GM12878 (cell line): ENCODE results near the gene PUDP. TPM values are rescaled to one million over a fixed set of nuclear protein-coding genes. Genes with fewer than 3 reads are reported as not detected.

ENCODE experiments used
- ATAC-seq: fragments of 200-7000 bp; cut with Tn5 transposase; 3 replicates; pipeline ENCODE4 v1.9.1; 2020; ENCODE audit warnings: mild to moderate bottlenecking, moderate library complexity
- BruUV-seq: library from RNA; stranded (reverse); fragments of 400-500 nt; replicated peaks from 2 replicates; lab custom pipeline; 2021; lab: Mats Ljungman, UMichigan
- CTCF ChIA-PET: fragments of 300-600 bp; sonication (Branson Sonifier 250); formaldehyde crosslinking; extraction: SDS; loops from one replicate; lab custom pipeline; 2021; ENCODE audit warnings: inconsistent platforms; lab: Yijun Ruan, JAX
- POLR2A ChIA-PET: fragments of 350-600 bp; formaldehyde crosslinking; extraction: SDS; loops from one replicate; lab custom pipeline; 2021; ENCODE audit warnings: inconsistent platforms; lab: Charles Lee
- RAD21 ChIA-PET: fragments of 300-600 bp; sonication (Branson Sonifier 250); formaldehyde crosslinking; loops from one replicate; lab custom pipeline; 2023; ENCODE audit warnings: antibody characterized with exemption; ENCODE audit not compliant: unreplicated experiment; lab: Charles Lee
- SMC1A ChIA-PET: fragments of 300-600 bp; sonication (Branson Sonifier 250); formaldehyde crosslinking; loops from one replicate; lab custom pipeline; 2023; ENCODE audit not compliant: unreplicated experiment, uncharacterized antibody; lab: Charles Lee
- DNase-seq: peaks from one replicate; pipeline ENCODE4 v3.0.0-alpha.2; 2011; ENCODE audit warnings: low read depth, low spot score
- FAIRE-seq: peaks from 3 replicates; lab custom pipeline; 2011; peaks lifted over from hg19 to GRCh38; lab: Jason Lieb, UNC
- H2AFZ ChIP-seq: 2 replicates; pipeline ENCODE4 v1.6.0; 2011; ENCODE audit warnings: low read depth, low read length, control low read depth; ENCODE audit not compliant: control insufficient read depth
- H3K27ac ChIP-seq: 2 replicates; pipeline ENCODE4 v1.5.1; 2011; ENCODE audit warnings: control low read depth; ENCODE audit not compliant: control insufficient read depth, insufficient read depth
- H3K27me3 ChIP-seq, 2 experiments: replicated peaks in 1 of 2; 2 replicates each; pipeline versions ENCODE4 v1.6.0 to v1.6.1; 2011; ENCODE audit warnings: low read length in 1 of 2; ENCODE audit not compliant: control insufficient read depth in 2 of 2, insufficient read depth in 2 of 2
- H3K36me3 ChIP-seq, 2 experiments: 2 replicates each; pipeline ENCODE4 v1.5.1; 2011; ENCODE audit warnings: low read length in 1 of 2; ENCODE audit not compliant: control insufficient read depth in 2 of 2, insufficient read depth in 2 of 2
- H3K4me1 ChIP-seq: 2 replicates; pipeline ENCODE4 v1.6.1; 2011; ENCODE audit warnings: mild to moderate bottlenecking, low read length, moderate library complexity, mixed read lengths; ENCODE audit not compliant: control insufficient read depth, insufficient read depth
- H3K4me2 ChIP-seq: 2 replicates; pipeline ENCODE4 v1.6.0; 2011; ENCODE audit warnings: control low read depth; ENCODE audit not compliant: control insufficient read depth, insufficient read depth
- H3K4me3 ChIP-seq: fragments of 200-600 bp; sonication (generic); 2 replicates; pipeline ENCODE4 v1.5.1; 2016
- H3K79me2 ChIP-seq: 2 replicates; pipeline ENCODE4 v1.6.0; 2011; ENCODE audit warnings: low read length; ENCODE audit not compliant: control insufficient read depth, insufficient read depth
- H3K9ac ChIP-seq: 2 replicates; pipeline ENCODE4 v1.8.0; 2011; ENCODE audit warnings: low read length, control low read depth, mixed read lengths; ENCODE audit not compliant: control insufficient read depth, insufficient read depth
- H3K9me3 ChIP-seq: replicated peaks from 3 replicates; pipeline ENCODE4 v1.5.1; 2011; ENCODE audit warnings: mild to moderate bottlenecking, low read length; ENCODE audit not compliant: control insufficient read depth, insufficient read depth
- H4K20me1 ChIP-seq: 2 replicates; pipeline ENCODE4 v1.6.0; 2011; ENCODE audit not compliant: control insufficient read depth, insufficient read depth
- CEBPB ChIP-seq, 2 experiments: fragments of 150-350 bp in 1 of 2; IDR thresholded peaks; 2 replicates each; pipeline ENCODE4 v1.6.1; 2012 to 2014; ENCODE audit warnings: low read depth in 2 of 2, low read length in 2 of 2, borderline replicate concordance in 1 of 2, inconsistent platforms in 1 of 2
- DPF2 ChIP-seq: fragments of 450-650 bp; IDR thresholded peaks from 2 replicates; pipeline ENCODE4 v1.6.1; 2017; ENCODE audit warnings: mild to moderate bottlenecking
- EED ChIP-seq: sonication (generic); IDR thresholded peaks from 2 replicates; pipeline ENCODE4 v1.6.1; 2016; ENCODE audit warnings: antibody characterized with exemption, low read depth
- ETV6 ChIP-seq, 2 experiments: fragments of 450-650 bp in 1 of 2; IDR thresholded peaks in 1 of 2; conservative IDR thresholded peaks in 1 of 2; 2 replicates each; pipeline ENCODE4 v1.6.1; 2014; ENCODE audit warnings: antibody characterized with exemption in 1 of 2, borderline replicate concordance in 1 of 2, low read depth in 1 of 2, mild to moderate bottlenecking in 1 of 2, moderate library complexity in 1 of 2
- GATAD2B ChIP-seq: fragments of 450-650 bp; conservative IDR thresholded peaks from 2 replicates; pipeline ENCODE4 v1.6.1; 2017; ENCODE audit warnings: low read depth, mild to moderate bottlenecking, moderate library complexity
- IKZF1 ChIP-seq: fragments of 450-650 bp; conservative IDR thresholded peaks from 2 replicates; pipeline ENCODE4 v1.6.1; 2017; ENCODE audit warnings: antibody characterized with exemption, mild to moderate bottlenecking
- IKZF2 ChIP-seq, 2 experiments: fragments of 450-650 bp; IDR thresholded peaks; 2 replicates each; pipeline ENCODE4 v1.6.1; 2017; ENCODE audit warnings: mild to moderate bottlenecking in 2 of 2, moderate library complexity in 2 of 2
- MTA2 ChIP-seq: fragments of 450-650 bp; IDR thresholded peaks from 2 replicates; pipeline ENCODE4 v1.6.1; 2016; ENCODE audit warnings: low read depth, mild to moderate bottlenecking, moderate library complexity
- RAD21 ChIP-seq: IDR thresholded peaks from 2 replicates; pipeline ENCODE4 v1.6.1; 2011; ENCODE audit warnings: mild to moderate bottlenecking, low read depth, low read length, moderate library complexity; ENCODE audit not compliant: insufficient read depth
- SPI1 ChIP-seq: IDR thresholded peaks from 2 replicates; pipeline ENCODE4 v1.6.1; 2011; ENCODE audit warnings: low read depth, mild to moderate bottlenecking, low read length, moderate library complexity, borderline replicate concordance; ENCODE audit not compliant: insufficient read depth
- ZNF24 ChIP-seq: fragments of 450-650 bp; IDR thresholded peaks from 2 replicates; pipeline ENCODE4 v1.6.1; 2017; ENCODE audit warnings: antibody characterized with exemption, mild to moderate bottlenecking
- WGBS: methylation state at CpG from one replicate; pipeline ENCODE4 v1.1.6; 2016; ENCODE audit warnings: low lambda C conversion rate; ENCODE audit not compliant: insufficient replicate concordance, insufficient coverage; ENCODE audit errors: missing lambda C conversion rate; 5-methylcytosine and 5-hydroxymethylcytosine counted together
- in situ Hi-C: fragments of 300-500 bp; cut with MboI; formaldehyde crosslinking; loops from 9 replicates; pipeline ENCODE4 v1.14.3; 2018; ENCODE audit warnings: mixed read lengths
- intact Hi-C: fragments of 100-400 bp; cut with micrococcal nuclease; formaldehyde crosslinking; loops from one replicate; pipeline ENCODE4 v1.14.2; 2022; ENCODE audit not compliant: unreplicated experiment
- polyA plus RNA-seq, 11 experiments: library from polyadenylated mRNA; depleted of rRNA in 4 of 11; unstranded in 6 of 11; stranded (reverse) in 5 of 11; fragments of >200 nt; fragmentation: Nextera tagmentation in 4 of 11; fragmentation: Illumina TruSeq in 1 of 11; extraction: Ambion mirVana in 4 of 11; extraction: Trizol in 1 of 11; gene quantifications; 1 replicate in 1 of 11; 2 replicates in 10 of 11; pipeline versions ENCODE4 v1.2.1 to v1.2.3, GENCODE V29; 2011 to 2016; ENCODE audit warnings: inconsistent platforms in 2 of 11, missing spikeins in 2 of 11, low read depth in 1 of 11
- total RNA-seq, 4 experiments: library from RNA; depleted of rRNA in 3 of 4; stranded (reverse); fragments of >200 nt in 3 of 4; fragmentation: Illumina TruSeq in 1 of 4; extraction: Trizol in 1 of 4; gene quantifications; 2 replicates each; pipeline versions ENCODE4 v1.2.1 to v1.2.3, GENCODE V29; 2013 to 2021
- TF ChIP-seq, protein P1 (sequence below): fragments of 450-650 bp; IDR thresholded peaks from 2 replicates; pipeline ENCODE4 v1.6.1; 2017; ENCODE audit warnings: low read depth, mild to moderate bottlenecking, moderate library complexity
- TF ChIP-seq, protein P2 (sequence below): fragments of 450-650 bp; IDR thresholded peaks from 2 replicates; pipeline ENCODE4 v1.6.1; 2018; ENCODE audit warnings: borderline replicate concordance, mild to moderate bottlenecking; ENCODE audit not compliant: partially characterized antibody

Gene PUDP
- total and polyA plus RNA-seq, 10 of the 15 experiments (the other 5 are each of a cell fraction or from before 2014, with no cell fraction given) = 30.8 to 83.5 (median 61.7) TPM

- H3K27ac ChIP-seq = peak overlapping the region; percentile 6; the same call in 1 of the 2 replicates
- 90% methylated on average over 3 of the region's 3 CpGs for WGBS
- peaks cover 2 to 13% of the 10 kb centered on the region in 2 experiments for H3K36me3 ChIP-seq
- ChIA-PET CTCF (interaction anchor here (0.9 to 2.4 kb wide), 3 partner anchors 15 to 26 kb away, joined by 4 to 10 read pairs (median 5); no protein-coding TSS in a partner anchor), RAD21 (interaction anchor here (1.0 to 5.5 kb wide), 5 partner anchors 24 to 48 kb away, joined by 3 to 76 read pairs (median 16); no protein-coding TSS in a partner anchor), POLR2A (interaction anchor here (0.9 to 3.3 kb wide), 6 partner anchors 14 to 30 kb away, joined by 3 to 24 read pairs (median 8); no protein-coding TSS in a partner anchor)
- ATAC-seq (peak; percentile 54), DNase-seq (no peak)
- no TSS peak for BruUV-seq
- in situ Hi-C loops (loop anchor here (5.0 kb wide), 1 partner anchor 1069 kb away; no protein-coding TSS in a partner anchor), intact Hi-C loops (loop anchor here (1.0 to 10.0 kb wide), 3 partner anchors 24 to 231 kb away; partner anchors contain the start of gene PUDP)
- no peaks in the 10 kb centered on the region for H3K79me2 ChIP-seq
- H3K4me2 ChIP-seq = no peak overlapping the region
- no peaks in the 10 kb centered on the region for H3K27me3 ChIP-seq
- TF ChIP-seq, protein P1, sequence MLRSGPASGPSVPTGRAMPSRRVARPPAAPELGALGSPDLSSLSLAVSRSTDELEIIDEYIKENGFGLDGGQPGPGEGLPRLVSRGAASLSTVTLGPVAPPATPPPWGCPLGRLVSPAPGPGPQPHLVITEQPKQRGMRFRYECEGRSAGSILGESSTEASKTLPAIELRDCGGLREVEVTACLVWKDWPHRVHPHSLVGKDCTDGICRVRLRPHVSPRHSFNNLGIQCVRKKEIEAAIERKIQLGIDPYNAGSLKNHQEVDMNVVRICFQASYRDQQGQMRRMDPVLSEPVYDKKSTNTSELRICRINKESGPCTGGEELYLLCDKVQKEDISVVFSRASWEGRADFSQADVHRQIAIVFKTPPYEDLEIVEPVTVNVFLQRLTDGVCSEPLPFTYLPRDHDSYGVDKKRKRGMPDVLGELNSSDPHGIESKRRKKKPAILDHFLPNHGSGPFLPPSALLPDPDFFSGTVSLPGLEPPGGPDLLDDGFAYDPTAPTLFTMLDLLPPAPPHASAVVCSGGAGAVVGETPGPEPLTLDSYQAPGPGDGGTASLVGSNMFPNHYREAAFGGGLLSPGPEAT = peak; percentile 50; the same call in 1 of the 2 replicates
- TF ChIP-seq ETV6 (conservative IDR thresholded peaks at IDR 0.05 in 1 of 2, IDR thresholded peaks at IDR 0.05 in 1 of 2; ENCODE audit: borderline replicate concordance in 1 of 2, low read depth in 1 of 2) (peak in 1 of 2 experiments; percentile 37; a peak in 2 of 4 replicates), IKZF2 (IDR thresholded peaks at IDR 0.05) (peak; percentile 80 to 84), IKZF1 (peak; percentile 84), DPF2 (peak; percentile 69; the same call in 1 of the 2 replicates), ZNF24 (no peak), GATAD2B (0 out of 2 replicates have a peak, but pooled peaks have one; percentile 52), CEBPB (IDR thresholded peaks at IDR 0.05; ENCODE audit: borderline replicate concordance in 1 of 2, low read depth in 2 of 2, low read length in 2 of 2) (no peak), RAD21 (no peak), EED (peak; percentile 45; the same call in 1 of the 2 replicates), SPI1 (peak; percentile 76; the same call in 1 of the 2 replicates), MTA2 (peak; percentile 52; the same call in 1 of the 2 replicates)
- TF ChIP-seq, protein P2, sequence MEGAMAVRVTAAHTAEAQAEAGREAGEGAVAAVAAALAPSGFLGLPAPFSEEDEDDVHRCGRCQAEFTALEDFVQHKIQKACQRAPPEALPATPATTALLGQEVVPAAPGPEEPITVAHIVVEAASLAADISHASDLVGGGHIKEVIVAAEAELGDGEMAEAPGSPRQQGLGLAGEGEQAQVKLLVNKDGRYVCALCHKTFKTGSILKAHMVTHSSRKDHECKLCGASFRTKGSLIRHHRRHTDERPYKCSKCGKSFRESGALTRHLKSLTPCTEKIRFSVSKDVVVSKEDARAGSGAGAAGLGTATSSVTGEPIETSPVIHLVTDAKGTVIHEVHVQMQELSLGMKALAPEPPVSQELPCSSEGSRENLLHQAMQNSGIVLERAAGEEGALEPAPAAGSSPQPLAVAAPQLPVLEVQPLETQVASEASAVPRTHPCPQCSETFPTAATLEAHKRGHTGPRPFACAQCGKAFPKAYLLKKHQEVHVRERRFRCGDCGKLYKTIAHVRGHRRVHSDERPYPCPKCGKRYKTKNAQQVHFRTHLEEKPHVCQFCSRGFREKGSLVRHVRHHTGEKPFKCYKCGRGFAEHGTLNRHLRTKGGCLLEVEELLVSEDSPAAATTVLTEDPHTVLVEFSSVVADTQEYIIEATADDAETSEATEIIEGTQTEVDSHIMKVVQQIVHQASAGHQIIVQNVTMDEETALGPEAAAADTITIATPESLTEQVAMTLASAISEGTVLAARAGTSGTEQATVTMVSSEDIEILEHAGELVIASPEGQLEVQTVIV = no peak
- TF ChIP-seq, all 136 proteins: peak for 9
- SMC1A ChIA-PET = interaction anchor here (0.8 to 6.3 kb wide), 10 partner anchors 15 to 346 kb away, joined by 3 to 63 read pairs (median 6); no protein-coding TSS in a partner anchor
- Histone ChIP-seq H3K4me3 (no peak overlapping the region), H3K4me1 (peaks cover 48% of the 10 kb centered on the region), H4K20me1 (no peaks in the 10 kb centered on the region), H3K9me3 (no peaks in the 10 kb centered on the region), H2AFZ (no peak overlapping the region), H3K9ac (no peak overlapping the region)
- FAIRE-seq = no peak
Measured at GRCh38 chrX:7085879-7086278, 62.1 kb downstream of the PUDP start.
